Measurements from ENCODE around the gene DNAJC25. TPM values are rescaled to one million over a fixed set of nuclear protein-coding genes. Genes with fewer than 3 reads are reported as not detected.

Gene DNAJC25
- total RNA-seq, 2 experiments from 2014 or later = 6.3 to 7.5 TPM

DNA sequence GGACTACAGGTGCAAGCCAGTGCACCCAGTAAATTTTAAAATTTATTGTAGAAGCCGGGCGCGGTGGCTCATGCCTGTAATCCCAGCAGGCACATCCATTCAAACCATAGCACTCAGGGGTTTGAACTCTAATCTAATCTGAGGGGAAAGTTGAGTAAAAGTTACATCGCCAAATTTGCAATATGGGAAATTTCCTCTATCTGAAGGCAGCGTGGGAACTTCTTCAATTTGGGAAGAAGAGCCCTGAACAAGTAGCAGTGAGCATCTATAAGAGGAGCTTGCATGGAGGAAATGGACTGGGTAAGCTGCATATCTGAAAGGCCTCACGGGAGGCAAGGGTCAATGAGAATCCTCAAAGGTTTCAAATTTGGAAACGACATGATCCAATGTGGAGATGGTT lies 2.7 kb upstream of the DNAJC25 start:
- Mint-ChIP-seq H3K27ac (no peak overlapping the region), H3K4me1 (peaks cover 19% of the 10 kb centered on the region), H3K9me3 (ENCODE audit: low read depth) (no peaks in the 10 kb centered on the region), H3K27me3 (peaks cover 1% of the 10 kb centered on the region), H3K4me3 (no peak overlapping the region), H3K36me3 (ENCODE audit: low read depth) (peaks cover 11% of the 10 kb centered on the region)
- DNase-seq (no peak), ATAC-seq (no peak)
- intact Hi-C loops (cut with DNase I, micrococcal nuclease) = no loop called here
- POLR2A ChIA-PET = no interaction called here
- CTCF ChIA-PET = interaction anchor here (1.7 kb wide), 1 partner anchor 30 kb away, joined by 6 read pairs; no protein-coding TSS in a partner anchor

DNA sequence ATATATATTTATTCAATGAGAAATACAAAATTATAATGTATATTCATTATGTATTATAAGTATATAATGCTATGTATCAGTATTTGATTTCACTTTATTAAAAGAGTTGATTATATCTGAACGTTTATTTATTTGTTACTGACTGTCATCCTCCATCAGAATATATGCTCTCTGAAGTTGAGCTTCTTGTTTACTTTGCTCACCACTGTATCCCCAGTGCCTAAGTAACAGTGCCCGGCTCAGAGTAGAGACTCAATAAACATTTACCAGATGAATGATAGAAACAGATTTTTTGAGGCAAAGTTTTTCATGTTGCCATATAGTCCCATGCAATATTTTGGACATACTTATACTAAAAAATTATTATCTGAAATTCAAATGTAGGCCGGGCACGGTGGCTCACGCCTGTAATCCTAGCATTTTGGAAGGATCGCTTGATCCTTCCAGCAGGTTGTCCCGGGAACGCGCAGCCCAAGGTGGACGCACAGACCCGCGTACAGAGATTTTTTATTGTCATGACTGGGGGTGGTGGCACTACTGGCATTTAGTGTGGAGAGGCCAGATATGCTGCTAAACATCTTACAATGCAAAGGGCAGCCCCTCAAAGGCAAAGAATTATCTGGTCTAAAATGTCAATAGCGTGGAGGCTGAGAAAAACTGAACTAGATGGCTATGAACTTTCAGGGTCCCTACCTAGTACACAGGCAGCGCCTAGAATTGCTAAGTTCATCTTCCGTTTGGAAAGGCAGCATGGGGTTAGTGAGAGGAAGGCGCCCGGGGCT lies 761 bp upstream of the DNAJC25 start:
- peaks cover 39% of the 10 kb centered on the region for H3K4me1 Mint-ChIP-seq
- peak overlapping the region; percentile 91 for H3K27ac Mint-ChIP-seq
- ATAC-seq (peak; percentile 49), DNase-seq (no peak)
- ChIA-PET CTCF (interaction anchor here (0.7 to 0.9 kb wide), 3 partner anchors 8 to 363 kb away, joined by 3 to 8 read pairs (median 4); no protein-coding TSS in a partner anchor), POLR2A (interaction anchor here (0.6 to 1.0 kb wide), 3 partner anchors 31 to 105 kb away, joined by 3 to 4 read pairs (median 3); partner anchors contain the start of genes GNG10 and ZNF483)
- intact Hi-C loops (cut with DNase I, micrococcal nuclease) = loop anchor here (2.0 to 10.0 kb wide), 9 partner anchors 32 to 1644 kb away; partner anchors contain the start of genes PTGR1 (in 2 of the 2), CDC26 (in 1 of the 2), FKBP15 (in 1 of the 2) and KIAA1958 (in 1 of the 2)
- H3K27me3 Mint-ChIP-seq = no peaks in the 10 kb centered on the region
- no peaks in the 10 kb centered on the region for H3K9me3 Mint-ChIP-seq (ENCODE audit: low read depth)
- H3K4me3 Mint-ChIP-seq = peak overlapping the region; percentile 94
- peaks cover 21% of the 10 kb centered on the region for H3K36me3 Mint-ChIP-seq (ENCODE audit: low read depth)

DNA sequence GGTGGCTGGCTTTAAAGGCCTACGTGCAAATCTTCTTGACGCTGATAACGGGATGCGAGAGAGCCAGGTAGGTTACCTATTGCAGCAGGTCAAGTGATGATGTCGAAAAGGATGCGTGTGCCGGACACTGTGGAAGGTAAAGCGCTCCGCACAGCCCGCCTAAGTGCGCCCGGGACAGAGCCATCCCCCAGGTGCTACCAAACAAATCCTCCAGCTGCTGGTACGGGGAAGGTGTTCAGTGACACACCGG lies 245 bp upstream of the DNAJC25 start:
- CTCF ChIA-PET = interaction anchor here (0.6 to 0.9 kb wide), 4 partner anchors 9 to 374 kb away, joined by 3 to 8 read pairs (median 5); no protein-coding TSS in a partner anchor
- H3K27me3 Mint-ChIP-seq = no peaks in the 10 kb centered on the region
- no peak for ATAC-seq
- no peaks in the 10 kb centered on the region for H3K9me3 Mint-ChIP-seq (ENCODE audit: low read depth)
- H3K4me3 Mint-ChIP-seq = peak overlapping the region; percentile 94
- H3K4me1 Mint-ChIP-seq = peaks cover 44% of the 10 kb centered on the region
- DNase-seq = no peak
- intact Hi-C loops (cut with DNase I, micrococcal nuclease) = loop anchor here (1.0 to 10.0 kb wide), 13 partner anchors 30 to 1644 kb away; partner anchors contain the start of genes ECPAS (in 2 of the 2), GNG10 (in 2 of the 2), PTGR1 (in 2 of the 2) and UGCG (in 2 of the 2)
- peak overlapping the region; percentile 91 for H3K27ac Mint-ChIP-seq
- H3K36me3 Mint-ChIP-seq (ENCODE audit: low read depth) = peaks cover 21% of the 10 kb centered on the region
- POLR2A ChIA-PET = interaction anchor here (0.6 to 1.3 kb wide), 4 partner anchors 30 to 106 kb away, joined by 3 to 4 read pairs (median 3); partner anchors contain the start of genes GNG10 and ZNF483

DNA sequence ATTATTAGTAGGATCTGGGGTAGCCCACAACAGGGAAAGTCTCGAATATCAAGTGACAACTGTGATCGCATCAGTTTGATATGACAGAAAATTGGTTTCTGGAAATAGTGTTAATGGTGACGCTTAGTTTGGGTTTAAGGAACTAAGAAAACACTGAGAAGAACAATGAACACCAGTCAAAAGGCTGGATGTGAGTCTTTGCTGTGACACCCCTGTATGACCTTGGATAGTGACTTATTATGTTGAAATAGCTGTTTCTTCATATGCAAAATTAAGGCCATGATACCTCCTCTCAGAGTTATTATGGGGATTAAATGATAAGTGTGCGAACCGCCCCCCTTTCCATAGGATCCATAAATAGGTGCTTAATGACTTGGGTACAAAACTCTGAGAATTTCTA lies 926 bp downstream of the DNAJC25 start:
- POLR2A ChIA-PET = interaction anchor here (1.3 kb wide), 1 partner anchor 32 kb away, joined by 3 read pairs; no protein-coding TSS in a partner anchor
- Mint-ChIP-seq H3K27ac (peak overlapping the region; percentile 89), H3K36me3 (ENCODE audit: low read depth) (peaks cover 23% of the 10 kb centered on the region), H3K4me3 (peak overlapping the region; percentile 94), H3K4me1 (peaks cover 47% of the 10 kb centered on the region), H3K27me3 (no peaks in the 10 kb centered on the region), H3K9me3 (ENCODE audit: low read depth) (no peaks in the 10 kb centered on the region)
- DNase-seq (no peak), ATAC-seq (no peak)
- intact Hi-C loops (cut with DNase I, micrococcal nuclease) = loop anchor here (5.0 to 10.0 kb wide), 6 partner anchors 35 to 1377 kb away; partner anchors contain the start of genes KIAA1958 (in 1 of the 2), PTBP3 (in 1 of the 2), PTGR1 (in 1 of the 2) and TXN (in 1 of the 2)
- CTCF ChIA-PET = interaction anchor here (1.0 to 1.4 kb wide), 2 partner anchors 29 to 35 kb away, joined by 3 read pairs; no protein-coding TSS in a partner anchor

DNA sequence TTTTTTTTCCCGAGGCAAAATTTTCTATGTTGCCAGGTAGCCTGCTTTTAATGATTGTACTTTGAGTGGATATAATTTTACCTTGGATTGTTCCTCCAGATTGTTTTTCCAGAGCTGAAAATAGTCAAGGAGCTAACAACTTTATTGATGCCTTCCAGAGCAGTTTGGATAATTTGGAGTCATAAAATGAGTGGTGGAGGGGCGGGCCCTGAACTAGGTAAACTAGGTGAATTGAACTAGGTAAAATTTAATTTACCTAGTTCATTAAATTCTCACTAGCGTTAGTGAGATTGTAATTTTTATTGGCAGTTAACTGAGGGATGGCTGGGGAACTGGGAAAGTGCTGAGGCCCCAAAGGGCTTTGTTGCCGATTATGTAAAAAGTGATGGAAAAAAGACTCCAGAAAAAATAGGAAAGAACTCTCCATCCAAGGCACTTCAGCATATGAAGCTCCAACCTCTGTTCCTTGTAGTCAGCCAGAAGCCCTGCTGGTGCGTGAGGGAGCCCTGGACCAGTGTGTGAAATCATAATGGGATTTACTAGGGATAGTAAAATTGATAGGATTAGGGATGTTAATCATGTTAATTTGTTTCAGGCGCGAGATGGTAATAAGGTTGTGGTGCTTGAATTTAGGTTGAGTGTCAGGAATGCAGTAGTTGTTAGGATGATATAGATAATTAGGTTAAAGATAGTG lies 1.7 kb downstream of the DNAJC25 start:
- H3K9me3 Mint-ChIP-seq (ENCODE audit: low read depth) = no peaks in the 10 kb centered on the region
- H3K4me3 Mint-ChIP-seq = peak overlapping the region; percentile 94
- H3K27ac Mint-ChIP-seq = peak overlapping the region; percentile 10
- no peak for DNase-seq
- ChIA-PET POLR2A (no interaction called here), CTCF (interaction anchor here (1.4 to 1.5 kb wide), 2 partner anchors 25 to 36 kb away, joined by 3 to 4 read pairs; no protein-coding TSS in a partner anchor)
- peaks cover 47% of the 10 kb centered on the region for H3K4me1 Mint-ChIP-seq
- H3K27me3 Mint-ChIP-seq = no peaks in the 10 kb centered on the region
- ATAC-seq = no peak
- intact Hi-C loops (cut with DNase I, micrococcal nuclease) = loop anchor here (5.0 to 10.0 kb wide), 6 partner anchors 36 to 1378 kb away; partner anchors contain the start of genes KIAA1958 (in 1 of the 2), PTBP3 (in 1 of the 2), PTGR1 (in 1 of the 2) and TXN (in 1 of the 2)
- peaks cover 23% of the 10 kb centered on the region for H3K36me3 Mint-ChIP-seq (ENCODE audit: low read depth)

DNA sequence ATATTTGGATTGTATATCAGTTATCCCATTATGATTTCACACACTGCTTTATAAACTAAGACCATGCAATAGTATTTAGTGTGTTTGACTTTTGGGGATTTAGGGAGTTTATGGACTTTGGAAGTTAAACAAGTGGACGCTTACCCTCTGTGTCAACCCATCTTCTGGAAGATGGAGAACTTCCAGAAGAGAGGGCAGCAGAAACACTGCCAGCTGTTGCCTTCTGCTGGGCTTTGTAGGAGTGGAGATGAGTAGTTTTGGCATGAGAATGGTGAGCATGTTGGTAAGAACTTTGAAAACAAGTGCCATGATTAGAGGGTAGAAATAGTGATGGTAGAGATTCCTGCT lies 2.2 kb downstream of the DNAJC25 start:
- no peak for DNase-seq
- Mint-ChIP-seq H3K36me3 (ENCODE audit: low read depth) (peaks cover 23% of the 10 kb centered on the region), H3K9me3 (ENCODE audit: low read depth) (no peaks in the 10 kb centered on the region), H3K4me3 (peak overlapping the region; percentile 94), H3K4me1 (peaks cover 47% of the 10 kb centered on the region), H3K27me3 (no peaks in the 10 kb centered on the region), H3K27ac (no peak overlapping the region)
- no peak for ATAC-seq
- CTCF ChIA-PET = interaction anchor here (1.4 to 1.5 kb wide), 2 partner anchors 25 to 36 kb away, joined by 3 to 4 read pairs; no protein-coding TSS in a partner anchor
- intact Hi-C loops (cut with DNase I, micrococcal nuclease) = loop anchor here (5.0 to 10.0 kb wide), 6 partner anchors 36 to 1379 kb away; partner anchors contain the start of genes KIAA1958 (in 1 of the 2), PTBP3 (in 1 of the 2), PTGR1 (in 1 of the 2) and TXN (in 1 of the 2)
- POLR2A ChIA-PET = no interaction called here

DNA sequence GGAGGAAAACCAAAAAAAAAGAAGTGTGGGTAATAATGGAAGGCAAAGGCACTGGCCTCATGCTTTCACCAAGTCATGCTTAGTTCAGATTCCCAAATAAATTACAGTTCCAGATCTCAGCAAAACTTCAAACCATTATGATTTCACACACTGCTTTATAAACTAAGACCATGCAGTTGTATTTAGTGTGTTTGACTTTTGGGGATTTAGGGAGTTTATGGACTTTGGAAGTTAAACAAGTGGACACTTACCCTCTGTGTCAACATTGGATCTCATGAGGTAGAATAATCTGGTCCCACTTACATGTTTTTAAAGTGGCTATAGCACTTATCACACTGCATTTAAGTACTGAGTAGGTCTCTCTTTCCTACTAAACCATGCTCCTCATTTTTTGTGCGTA lies 3.7 kb downstream of the DNAJC25 start:
- POLR2A ChIA-PET = no interaction called here
- no peak overlapping the region for H3K4me3 Mint-ChIP-seq
- peaks cover 23% of the 10 kb centered on the region for H3K36me3 Mint-ChIP-seq (ENCODE audit: low read depth)
- intact Hi-C loops (cut with DNase I, micrococcal nuclease) = loop anchor here (5.0 to 10.0 kb wide), 6 partner anchors 38 to 1380 kb away; partner anchors contain the start of genes KIAA1958 (in 1 of the 2), PTBP3 (in 1 of the 2), PTGR1 (in 1 of the 2) and TXN (in 1 of the 2)
- DNase-seq (no peak), ATAC-seq (no peak)
- H3K27me3 Mint-ChIP-seq = no peaks in the 10 kb centered on the region
- no peaks in the 10 kb centered on the region for H3K9me3 Mint-ChIP-seq (ENCODE audit: low read depth)
- H3K27ac Mint-ChIP-seq = no peak overlapping the region
- peaks cover 47% of the 10 kb centered on the region for H3K4me1 Mint-ChIP-seq
- CTCF ChIA-PET = no interaction called here

DNA sequence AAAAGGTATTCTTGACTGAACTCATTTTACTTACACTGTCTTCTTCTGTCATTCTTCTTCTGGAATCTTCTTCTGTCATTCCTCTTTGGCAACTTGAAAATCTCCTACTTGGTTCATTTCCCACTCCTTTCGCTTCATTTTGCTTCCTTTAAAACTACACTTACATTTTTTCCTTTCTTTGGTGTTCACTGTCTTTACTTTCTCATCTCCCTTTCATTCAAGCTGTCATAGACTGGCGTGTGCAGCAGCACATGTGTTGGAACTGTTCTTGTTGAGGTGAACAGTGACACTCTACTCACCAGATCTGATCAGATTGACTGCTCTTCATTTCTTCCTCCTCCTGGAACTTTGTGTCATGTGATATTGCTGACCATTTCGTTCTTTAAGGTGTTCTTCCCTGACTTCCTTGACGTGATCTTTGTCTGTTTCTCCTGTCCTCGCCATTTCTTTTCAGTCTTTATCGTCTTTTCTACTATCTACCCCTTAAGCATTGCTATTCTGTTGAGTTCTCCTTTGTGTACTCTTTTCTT lies 6.4 kb downstream of the DNAJC25 start:
- ChIA-PET POLR2A (no interaction called here), CTCF (interaction anchor here (1.2 kb wide), 1 partner anchor 8 kb away, joined by 4 read pairs; no protein-coding TSS in a partner anchor)
- Mint-ChIP-seq H3K9me3 (ENCODE audit: low read depth) (no peaks in the 10 kb centered on the region), H3K36me3 (ENCODE audit: low read depth) (peaks cover 20% of the 10 kb centered on the region), H3K4me1 (peaks cover 37% of the 10 kb centered on the region), H3K27me3 (no peaks in the 10 kb centered on the region), H3K27ac (no peak overlapping the region), H3K4me3 (no peak overlapping the region)
- intact Hi-C loops (cut with DNase I, micrococcal nuclease) = loop anchor here in 1 of 2 experiments (10.0 kb wide), 1 partner anchor 1383 kb away; the partner anchor contains the start of gene TXN
- ATAC-seq = no peak
- no peak for DNase-seq

DNA sequence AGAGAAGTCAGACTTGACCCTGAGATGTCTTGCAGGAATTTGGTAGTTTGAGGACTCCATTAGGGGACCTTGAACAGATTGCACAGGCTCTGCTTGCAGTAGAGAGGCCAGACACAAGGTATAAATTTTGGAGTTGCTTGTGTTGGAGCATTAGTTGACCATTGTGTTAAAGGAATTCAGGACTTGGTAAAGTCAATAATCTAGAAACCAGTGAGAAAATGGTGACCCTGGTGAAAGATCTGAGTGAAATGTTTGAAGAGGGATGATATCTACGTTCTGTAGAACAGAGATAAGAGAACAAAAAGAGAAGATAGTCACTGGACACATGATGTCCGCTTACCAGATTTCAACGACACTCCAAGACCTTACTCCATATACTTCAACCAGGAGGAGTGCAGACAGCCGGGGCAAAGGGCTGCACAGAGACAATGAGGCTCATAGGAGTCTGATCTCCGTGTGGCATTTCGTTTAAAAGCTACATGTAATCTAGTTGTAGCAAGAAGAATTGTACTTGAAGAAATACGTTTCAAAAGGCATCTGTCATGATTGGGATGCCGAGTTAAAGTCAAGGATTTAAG lies 13.2 kb downstream of the DNAJC25 start:
- Mint-ChIP-seq H3K36me3 (ENCODE audit: low read depth) (peaks cover 33% of the 10 kb centered on the region), H3K27ac (no peak overlapping the region), H3K4me3 (no peak overlapping the region), H3K9me3 (ENCODE audit: low read depth) (no peaks in the 10 kb centered on the region), H3K27me3 (no peaks in the 10 kb centered on the region), H3K4me1 (no peaks in the 10 kb centered on the region)
- DNase-seq (no peak), ATAC-seq (no peak)
- POLR2A ChIA-PET = no interaction called here
- intact Hi-C loops (cut with DNase I, micrococcal nuclease) = no loop called here
- CTCF ChIA-PET = interaction anchor here (0.7 to 1.2 kb wide), 2 partner anchors 46 to 176 kb away, joined by 3 to 6 read pairs; no protein-coding TSS in a partner anchor

DNA sequence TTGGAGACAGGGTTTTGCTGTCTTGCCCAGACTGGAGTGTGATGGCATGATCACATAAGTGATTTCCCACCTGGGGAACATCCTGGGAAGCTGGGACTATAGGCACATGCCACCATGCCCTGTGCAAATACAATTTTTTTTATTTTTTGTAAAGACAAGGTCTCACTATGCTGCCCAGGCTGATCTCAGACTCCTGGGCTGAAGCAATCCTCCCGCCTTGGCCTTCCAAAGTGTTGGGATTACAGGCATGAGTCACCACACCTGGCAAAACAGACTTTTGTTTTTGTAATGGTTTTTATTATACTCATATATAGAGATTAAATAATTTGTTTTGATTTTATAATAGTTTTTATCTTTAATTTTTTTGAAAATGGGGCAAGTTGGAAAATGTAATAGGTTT lies 14.7 kb downstream of the DNAJC25 start:
- POLR2A ChIA-PET = no interaction called here
- no peaks in the 10 kb centered on the region for H3K4me1 Mint-ChIP-seq
- H3K27me3 Mint-ChIP-seq = no peaks in the 10 kb centered on the region
- CTCF ChIA-PET = interaction anchor here (0.6 kb wide), 1 partner anchor 1147 kb away, joined by 3 read pairs; no protein-coding TSS in a partner anchor
- intact Hi-C loops (cut with DNase I, micrococcal nuclease) = no loop called here
- H3K36me3 Mint-ChIP-seq (ENCODE audit: low read depth) = peaks cover 42% of the 10 kb centered on the region
- no peak overlapping the region for H3K27ac Mint-ChIP-seq
- ATAC-seq (no peak), DNase-seq (no peak)
- H3K9me3 Mint-ChIP-seq (ENCODE audit: low read depth) = no peaks in the 10 kb centered on the region
- no peak overlapping the region for H3K4me3 Mint-ChIP-seq

Measured in activated CD4-positive, alpha-beta T cell treated with anti-CD3 and anti-CD28 coated beads for 36 hours (primary cell).